Neural progenitor cell (in vitro differentiated cells): Measurements from ENCODE around the gene MEP1A.

Source experiments
- EZH2phosphoT487 ChIP-seq: fragments of 200-600 bp; sonication (generic); IDR thresholded peaks from 2 replicates; pipeline ENCODE4 v1.6.1; 2017; ENCODE audit warnings: antibody characterized with exemption
- TF ChIP-seq, protein P1 (sequence below): fragments of 200-600 bp; sonication (generic); IDR thresholded peaks from 2 replicates; pipeline ENCODE4 v1.5.1; 2017; ENCODE audit warnings: antibody characterized with exemption, mild to moderate bottlenecking

DNA sequence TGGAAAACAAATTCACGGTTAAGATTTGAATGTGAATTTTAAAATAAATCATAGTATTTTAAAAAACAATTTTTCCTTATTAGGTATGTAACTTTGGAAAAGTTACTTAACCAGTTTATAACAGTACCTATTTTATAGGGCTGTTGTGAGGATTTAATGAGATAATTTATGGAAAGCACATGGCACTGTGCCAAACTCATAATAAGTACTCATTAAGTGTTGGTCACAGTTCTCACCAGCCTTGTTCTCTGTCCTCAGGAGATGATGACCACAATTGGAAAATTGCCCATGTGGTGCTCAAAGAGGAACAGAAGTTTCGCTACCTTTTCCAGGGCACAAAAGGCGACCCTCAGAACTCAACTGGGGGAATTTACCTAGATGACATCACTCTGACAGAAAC lies 39.6 kb downstream of the MEP1A start:
- TF ChIP-seq, protein P1, sequence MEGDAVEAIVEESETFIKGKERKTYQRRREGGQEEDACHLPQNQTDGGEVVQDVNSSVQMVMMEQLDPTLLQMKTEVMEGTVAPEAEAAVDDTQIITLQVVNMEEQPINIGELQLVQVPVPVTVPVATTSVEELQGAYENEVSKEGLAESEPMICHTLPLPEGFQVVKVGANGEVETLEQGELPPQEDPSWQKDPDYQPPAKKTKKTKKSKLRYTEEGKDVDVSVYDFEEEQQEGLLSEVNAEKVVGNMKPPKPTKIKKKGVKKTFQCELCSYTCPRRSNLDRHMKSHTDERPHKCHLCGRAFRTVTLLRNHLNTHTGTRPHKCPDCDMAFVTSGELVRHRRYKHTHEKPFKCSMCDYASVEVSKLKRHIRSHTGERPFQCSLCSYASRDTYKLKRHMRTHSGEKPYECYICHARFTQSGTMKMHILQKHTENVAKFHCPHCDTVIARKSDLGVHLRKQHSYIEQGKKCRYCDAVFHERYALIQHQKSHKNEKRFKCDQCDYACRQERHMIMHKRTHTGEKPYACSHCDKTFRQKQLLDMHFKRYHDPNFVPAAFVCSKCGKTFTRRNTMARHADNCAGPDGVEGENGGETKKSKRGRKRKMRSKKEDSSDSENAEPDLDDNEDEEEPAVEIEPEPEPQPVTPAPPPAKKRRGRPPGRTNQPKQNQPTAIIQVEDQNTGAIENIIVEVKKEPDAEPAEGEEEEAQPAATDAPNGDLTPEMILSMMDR, result no peak
- no peak for TF ChIP-seq EZH2phosphoT487
